Measurements from ENCODE around the gene SLC2A9.
"Not testable (repeated sequence)": the region's sequence is repeated elsewhere in the genome, so short reads cannot be mapped to it uniquely, and the experiment has no call there.

SLC2A9 gene

DNA sequence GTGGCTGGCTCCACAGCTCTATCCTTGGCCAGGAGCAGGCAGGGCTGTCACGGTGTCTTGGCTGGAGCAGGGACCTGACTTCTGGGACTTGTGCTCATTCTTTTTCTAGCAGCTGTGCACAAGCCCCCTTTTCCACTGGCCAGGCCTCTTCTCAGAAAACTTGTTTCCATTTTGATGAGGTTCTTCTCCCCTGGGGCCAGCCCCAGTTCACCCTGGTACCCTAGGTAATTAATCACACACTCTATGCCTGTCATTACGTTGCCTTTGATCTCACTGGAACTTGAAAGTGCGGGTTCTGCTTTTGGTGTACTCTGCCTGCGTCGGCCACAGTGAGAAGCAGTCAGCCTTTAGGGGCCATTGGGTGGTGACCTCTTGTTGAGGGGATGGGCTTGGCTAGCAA, 213.2 kb downstream of the SLC2A9 start:
- DNase-seq: no peak

DNA sequence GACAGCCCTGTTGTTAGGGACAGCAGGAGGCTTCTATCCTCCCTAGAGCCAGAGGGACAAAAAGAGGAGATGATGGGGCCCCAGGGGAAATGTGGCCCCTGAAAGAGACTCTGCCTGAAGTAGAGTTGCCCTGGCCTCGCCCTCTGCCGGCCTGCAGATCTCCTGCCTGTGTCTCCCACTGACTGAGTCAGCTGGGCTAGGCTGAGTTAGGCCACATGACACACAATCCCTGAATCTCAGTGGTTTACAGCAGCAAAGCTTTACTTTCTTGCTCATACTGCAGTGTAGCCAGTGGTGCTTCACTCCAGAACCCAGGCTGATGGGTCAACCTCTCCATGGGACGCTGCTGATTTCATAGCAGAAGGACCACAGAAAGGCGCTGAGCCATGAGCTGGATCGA, 216.4 kb downstream of the SLC2A9 start:
- no peak for DNase-seq

DNA sequence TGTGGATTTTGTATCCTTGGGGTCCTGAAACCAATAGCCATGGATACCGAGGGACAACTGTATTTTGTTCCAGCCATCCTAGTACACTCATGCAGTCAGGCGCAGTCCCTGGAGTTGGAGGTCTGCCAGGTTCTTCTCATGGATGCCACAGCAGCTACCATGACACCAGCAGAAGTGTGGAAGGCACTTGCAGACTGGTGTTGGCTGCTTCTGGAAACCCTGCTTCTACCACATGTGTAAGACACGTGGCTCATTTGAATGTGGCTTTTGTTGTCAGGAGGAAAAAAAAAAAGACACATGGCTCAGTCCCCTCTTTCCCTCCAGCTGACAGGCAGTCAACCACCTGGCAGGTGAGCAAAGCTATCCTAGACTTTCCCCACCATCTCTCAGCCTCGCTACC, 220.4 kb downstream of the SLC2A9 start:
- DNase-seq: no peak

DNA sequence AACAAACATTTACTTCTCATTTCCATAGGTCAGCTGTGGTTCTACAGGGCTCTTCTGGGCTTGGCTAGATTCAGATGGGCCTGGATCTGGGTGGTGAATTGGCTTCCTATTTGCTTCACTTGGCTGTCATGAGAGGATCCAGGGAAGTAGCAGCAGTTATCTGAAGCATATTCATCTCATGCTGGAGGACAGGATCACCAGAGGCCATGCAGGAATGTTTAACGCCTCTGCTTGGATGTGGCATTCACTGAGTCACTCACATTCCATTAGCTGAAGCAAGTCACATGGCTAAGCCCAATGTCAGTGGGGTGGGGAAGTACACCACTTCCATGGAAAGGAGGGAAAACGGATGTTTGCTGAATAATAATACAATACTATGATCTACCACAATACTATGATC, 224.7 kb downstream of the SLC2A9 start:
- DNase-seq: not testable (repeated sequence)

DNA sequence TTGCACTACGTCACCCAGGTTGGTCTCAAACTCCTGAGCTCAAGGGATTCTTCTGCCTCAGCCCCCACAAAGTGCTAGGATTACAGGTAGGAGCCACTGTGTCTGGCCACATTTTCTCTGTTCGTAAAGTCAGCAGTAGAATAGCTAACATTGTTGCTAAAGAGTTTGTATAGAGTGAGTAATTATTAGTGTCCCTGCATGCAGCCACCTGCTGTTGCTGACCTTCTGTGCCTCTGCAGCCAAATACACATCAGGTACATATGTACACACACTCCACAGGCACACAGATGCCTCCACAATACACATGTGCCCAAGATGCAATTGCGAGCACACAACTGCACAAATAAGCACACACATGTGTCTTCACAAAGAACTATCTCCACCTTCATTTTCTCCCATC, 228.9 kb downstream of the SLC2A9 start:
- DNase-seq: no peak

DNA sequence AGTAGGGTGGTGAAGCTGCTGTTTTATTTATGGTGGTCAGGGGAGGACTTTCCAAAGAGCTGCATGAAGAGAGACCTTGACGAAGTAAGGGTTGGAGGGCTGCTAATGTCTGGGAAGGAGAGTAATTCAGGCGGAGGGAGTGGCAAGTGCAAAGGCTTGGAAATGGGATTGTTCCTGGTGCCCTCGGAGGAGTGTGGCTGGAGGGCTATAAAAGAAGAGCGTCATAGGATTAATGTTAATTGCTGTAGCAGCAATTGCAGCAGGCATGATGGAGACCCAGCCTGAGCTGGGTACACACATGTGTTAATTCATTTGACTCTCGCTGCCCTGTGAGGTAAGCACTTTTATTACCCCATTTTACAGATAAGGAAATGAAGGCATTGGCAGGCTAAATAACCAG, 235.4 kb downstream of the SLC2A9 start:
- not testable (repeated sequence) for DNase-seq

DNA sequence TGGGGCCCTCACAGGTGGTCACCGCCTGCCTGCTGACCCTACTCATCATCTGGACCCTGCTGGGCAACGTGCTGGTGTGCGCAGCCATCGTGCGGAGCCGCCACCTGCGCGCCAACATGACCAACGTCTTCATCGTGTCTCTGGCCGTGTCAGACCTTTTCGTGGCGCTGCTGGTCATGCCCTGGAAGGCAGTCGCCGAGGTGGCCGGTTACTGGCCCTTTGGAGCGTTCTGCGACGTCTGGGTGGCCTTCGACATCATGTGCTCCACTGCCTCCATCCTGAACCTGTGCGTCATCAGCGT, 239.2 kb downstream of the SLC2A9 start:
- DNase-seq: no peak

DNA sequence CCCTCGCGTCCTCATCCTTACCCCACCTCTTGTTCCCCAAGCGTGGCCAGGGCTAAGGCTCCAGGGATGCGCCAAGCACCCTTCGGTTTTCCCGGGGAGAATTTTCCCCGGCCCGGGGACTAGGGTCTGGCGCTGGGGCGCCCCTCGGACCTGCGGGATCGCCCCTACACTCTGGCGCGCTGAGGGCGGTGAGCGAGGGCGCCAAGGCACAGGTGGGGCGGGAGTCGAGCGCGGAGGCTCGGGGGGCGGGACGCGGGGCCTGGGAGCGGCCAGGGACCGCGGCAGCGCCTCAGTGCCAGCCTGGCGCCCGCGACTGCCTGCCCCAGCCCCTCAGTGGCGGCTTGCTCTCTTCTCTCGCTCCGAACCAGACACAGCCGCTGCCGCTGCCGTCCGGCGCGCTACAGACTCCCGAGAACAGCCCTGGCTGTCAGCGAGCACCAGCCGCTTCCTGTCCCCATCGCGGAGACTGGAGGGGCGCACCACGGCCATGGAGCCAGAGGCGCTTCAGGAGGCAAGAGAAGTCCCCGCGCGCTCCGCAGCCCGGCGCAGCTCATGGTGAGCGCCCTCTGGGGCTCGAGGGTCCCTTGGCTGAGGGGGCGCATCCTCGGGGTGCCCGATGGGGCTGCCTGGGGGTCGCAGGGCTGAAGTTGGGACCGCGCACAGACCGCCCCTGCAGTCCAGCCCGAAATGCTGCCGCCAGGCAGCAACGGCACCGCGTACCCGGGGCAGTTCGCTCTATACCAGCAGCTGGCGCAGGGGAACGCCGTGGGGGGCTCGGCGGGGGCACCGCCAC, 239.8 kb downstream of the SLC2A9 start, which contains the start of gene DRD5:
TSS of gene DRD5 (plus strand) at position 292 of the 793 bp plus-strand sequence. CDS start at position 688, 396 bp downstream.
- DNase-seq: no peak

All from fibroblast of skin of right quadriceps (primary cell).